ENCODE data around the gene C3orf20. TPM values are rescaled to one million over a fixed set of nuclear protein-coding genes. Genes with fewer than 3 reads are reported as not detected.

The C3orf20 gene
- total RNA-seq, 1 experiment from 2014 or later = 0.28 TPM

GRCh38 chr3:14793126-14793857 is 118.4 kb downstream of the C3orf20 start:
- BruUV-seq (replicated peaks) = no TSS peak
- Mint-ChIP-seq H3K27ac (ENCODE audit: unreplicated experiment) (no peak overlapping the region), H3K4me1 (ENCODE audit: low read depth, unreplicated experiment) (no peaks in the 10 kb centered on the region), H3K36me3 (ENCODE audit: insufficient read depth, unreplicated experiment) (peaks cover 5% of the 10 kb centered on the region), H3K4me3 (ENCODE audit: low read depth, unreplicated experiment) (no peak overlapping the region), H3K27me3 (ENCODE audit: unreplicated experiment) (peaks cover 68% of the 10 kb centered on the region), H3K9me3 (ENCODE audit: low read depth, unreplicated experiment) (no peaks in the 10 kb centered on the region)
- intact Hi-C loops (cut with micrococcal nuclease; ENCODE audit: unreplicated experiment) = no loop called here
- CTCF ChIA-PET = no interaction called here
- DNase-seq = no peak
- no peak for TF ChIP-seq CTCF (IDR thresholded peaks at IDR 0.05; ENCODE audit: unreplicated experiment)

GRCh38 chr3:14793858-14794234 is 118.9 kb downstream of the C3orf20 start:
- Mint-ChIP-seq H3K27ac (ENCODE audit: unreplicated experiment) (no peak overlapping the region), H3K27me3 (ENCODE audit: unreplicated experiment) (peaks cover 73% of the 10 kb centered on the region), H3K36me3 (ENCODE audit: insufficient read depth, unreplicated experiment) (peaks cover 5% of the 10 kb centered on the region), H3K4me1 (ENCODE audit: low read depth, unreplicated experiment) (no peaks in the 10 kb centered on the region), H3K4me3 (ENCODE audit: low read depth, unreplicated experiment) (no peak overlapping the region), H3K9me3 (ENCODE audit: low read depth, unreplicated experiment) (no peaks in the 10 kb centered on the region)
- CTCF ChIA-PET = no interaction called here
- no TSS peak for BruUV-seq (replicated peaks)
- no peak for DNase-seq
- intact Hi-C loops (cut with micrococcal nuclease; ENCODE audit: unreplicated experiment) = no loop called here
- TF ChIP-seq CTCF (IDR thresholded peaks at IDR 0.05; ENCODE audit: unreplicated experiment) = no peak

- peaks cover 74% of the 10 kb centered on the region for H3K27me3 Mint-ChIP-seq (ENCODE audit: unreplicated experiment)
- no peaks in the 10 kb centered on the region for H3K4me1 Mint-ChIP-seq (ENCODE audit: low read depth, unreplicated experiment)
- CTCF ChIA-PET = no interaction called here
- H3K36me3 Mint-ChIP-seq (ENCODE audit: insufficient read depth, unreplicated experiment) = peaks cover 5% of the 10 kb centered on the region
- no peaks in the 10 kb centered on the region for H3K9me3 Mint-ChIP-seq (ENCODE audit: low read depth, unreplicated experiment)
- no peak overlapping the region for H3K4me3 Mint-ChIP-seq (ENCODE audit: low read depth, unreplicated experiment)
- no peak for DNase-seq
- intact Hi-C loops (cut with micrococcal nuclease; ENCODE audit: unreplicated experiment) = no loop called here
- H3K27ac Mint-ChIP-seq (ENCODE audit: unreplicated experiment) = no peak overlapping the region
- BruUV-seq (replicated peaks) = no TSS peak
- no peak for TF ChIP-seq CTCF (IDR thresholded peaks at IDR 0.05; ENCODE audit: unreplicated experiment)
These were observed 119.5 kb downstream of the C3orf20 start for GRCh38 chr3:14794435-14794834.

GRCh38 chr3:14795996-14796395 is 121.1 kb downstream of the C3orf20 start:
- H3K4me3 Mint-ChIP-seq (ENCODE audit: low read depth, unreplicated experiment) = no peak overlapping the region
- TF ChIP-seq CTCF (IDR thresholded peaks at IDR 0.05; ENCODE audit: unreplicated experiment) = no peak
- H3K9me3 Mint-ChIP-seq (ENCODE audit: low read depth, unreplicated experiment) = no peaks in the 10 kb centered on the region
- BruUV-seq (replicated peaks) = no TSS peak
- H3K27ac Mint-ChIP-seq (ENCODE audit: unreplicated experiment) = no peak overlapping the region
- intact Hi-C loops (cut with micrococcal nuclease; ENCODE audit: unreplicated experiment) = no loop called here
- CTCF ChIA-PET = no interaction called here
- peaks cover 5% of the 10 kb centered on the region for H3K36me3 Mint-ChIP-seq (ENCODE audit: insufficient read depth, unreplicated experiment)
- DNase-seq = no peak
- no peaks in the 10 kb centered on the region for H3K4me1 Mint-ChIP-seq (ENCODE audit: low read depth, unreplicated experiment)
- H3K27me3 Mint-ChIP-seq (ENCODE audit: unreplicated experiment) = peaks cover 68% of the 10 kb centered on the region

Data from Calu3 (cell line).